AG04449 (cell line): ENCODE results near the gene LPCAT2.
A peak's percentile ranks its signal among the peaks of the same experiment; 100 is the strongest.

Source experiments
- CTCF ChIA-PET: fragments of 350-600 bp; formaldehyde crosslinking; extraction: SDS; loops from one replicate; lab custom pipeline; 2021; ENCODE audit warnings: antibody characterized with exemption; lab: Yijun Ruan, JAX
- POLR2A ChIA-PET: fragments of 400-600, 350-600 bp; formaldehyde crosslinking; extraction: SDS; loops from one replicate; lab custom pipeline; 2020; ENCODE audit warnings: antibody characterized with exemption, inconsistent platforms; lab: Yijun Ruan, JAX
- DNase-seq: peaks from one replicate; pipeline ENCODE4 v3.0.0-alpha.2; 2010; ENCODE audit warnings: low read depth, low spot score
- H3K4me3 ChIP-seq: 2 replicates; pipeline ENCODE4 v1.5.1; 2011; ENCODE audit warnings: low read depth, mild to moderate bottlenecking, control low read depth, low read length
- TF ChIP-seq, protein P1 (sequence below): IDR thresholded peaks from one replicate; pipeline ENCODE4 v1.5.1; 2011; ENCODE audit warnings: mild to moderate bottlenecking, moderate library complexity, low read length, control low read depth, inconsistent platforms; ENCODE audit not compliant: insufficient read depth; ENCODE audit errors: missing control alignments

LPCAT2 gene

GRCh38 chr16:55467898-55468297 lies 41.0 kb upstream of the LPCAT2 start:
- ChIA-PET POLR2A (no interaction called here), CTCF (interaction anchor here (1.0 to 18.5 kb wide), 9 partner anchors 12 to 237 kb away, joined by 3 to 919 read pairs (median 14); no protein-coding TSS in a partner anchor)
- no peak overlapping the region for H3K4me3 ChIP-seq
- no peak for DNase-seq
- TF ChIP-seq, protein P1, sequence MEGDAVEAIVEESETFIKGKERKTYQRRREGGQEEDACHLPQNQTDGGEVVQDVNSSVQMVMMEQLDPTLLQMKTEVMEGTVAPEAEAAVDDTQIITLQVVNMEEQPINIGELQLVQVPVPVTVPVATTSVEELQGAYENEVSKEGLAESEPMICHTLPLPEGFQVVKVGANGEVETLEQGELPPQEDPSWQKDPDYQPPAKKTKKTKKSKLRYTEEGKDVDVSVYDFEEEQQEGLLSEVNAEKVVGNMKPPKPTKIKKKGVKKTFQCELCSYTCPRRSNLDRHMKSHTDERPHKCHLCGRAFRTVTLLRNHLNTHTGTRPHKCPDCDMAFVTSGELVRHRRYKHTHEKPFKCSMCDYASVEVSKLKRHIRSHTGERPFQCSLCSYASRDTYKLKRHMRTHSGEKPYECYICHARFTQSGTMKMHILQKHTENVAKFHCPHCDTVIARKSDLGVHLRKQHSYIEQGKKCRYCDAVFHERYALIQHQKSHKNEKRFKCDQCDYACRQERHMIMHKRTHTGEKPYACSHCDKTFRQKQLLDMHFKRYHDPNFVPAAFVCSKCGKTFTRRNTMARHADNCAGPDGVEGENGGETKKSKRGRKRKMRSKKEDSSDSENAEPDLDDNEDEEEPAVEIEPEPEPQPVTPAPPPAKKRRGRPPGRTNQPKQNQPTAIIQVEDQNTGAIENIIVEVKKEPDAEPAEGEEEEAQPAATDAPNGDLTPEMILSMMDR: no peak

GRCh38 chr16:55468352-55468990 lies 40.4 kb upstream of the LPCAT2 start:
- H3K4me3 ChIP-seq: no peak overlapping the region
- DNase-seq: no peak
- CTCF ChIA-PET: interaction anchor here (1.0 to 18.5 kb wide), 8 partner anchors 12 to 236 kb away, joined by 3 to 919 read pairs (median 9); no protein-coding TSS in a partner anchor
- TF ChIP-seq, protein P1: no peak
- POLR2A ChIA-PET: no interaction called here

DNA sequence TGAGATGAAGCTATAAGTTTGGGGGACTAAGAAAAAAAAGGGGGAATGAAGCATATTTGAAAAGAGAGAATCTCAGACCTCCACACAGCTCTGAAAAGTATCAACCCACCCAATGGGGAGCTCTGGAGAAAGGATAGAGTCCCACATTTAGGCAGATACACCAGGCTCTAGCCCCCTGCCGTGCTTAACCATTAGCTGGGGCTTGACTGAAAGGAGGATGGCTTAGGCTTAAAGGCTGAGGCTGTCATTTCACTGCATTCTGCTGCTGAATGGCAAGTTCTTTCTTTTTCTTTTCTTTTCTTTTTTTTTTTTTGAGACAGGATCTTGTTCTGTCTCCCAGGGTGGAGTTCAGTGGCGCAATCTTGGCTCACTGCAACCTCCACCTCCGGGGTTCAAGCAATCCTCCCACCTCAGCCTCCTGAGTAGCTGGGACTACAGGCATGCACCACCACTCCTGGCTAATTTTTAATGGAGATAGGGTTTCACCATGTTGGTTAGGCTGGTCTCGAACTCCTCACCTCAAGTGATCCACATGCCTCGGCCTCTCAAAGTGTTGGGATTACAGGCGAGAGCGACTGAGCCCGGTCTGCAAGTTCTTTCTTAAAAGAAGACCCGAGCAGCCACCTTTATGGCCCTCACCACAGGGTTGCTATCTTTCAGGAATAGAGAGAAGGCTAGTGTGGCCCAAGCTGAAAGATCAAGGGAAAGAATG lies 38.9 kb upstream of the LPCAT2 start:
- H3K4me3 ChIP-seq: no peak overlapping the region
- DNase-seq: no peak
- TF ChIP-seq, protein P1: no peak
- CTCF ChIA-PET: interaction anchor here (0.7 to 18.5 kb wide), 11 partner anchors 10 to 886 kb away, joined by 3 to 919 read pairs (median 4); no protein-coding TSS in a partner anchor
- POLR2A ChIA-PET: no interaction called here

GRCh38 chr16:55470533-55471371 lies 38.1 kb upstream of the LPCAT2 start:
- POLR2A ChIA-PET: interaction anchor here (1.0 to 1.9 kb wide), 5 partner anchors 9 to 58 kb away, joined by 3 to 16 read pairs (median 10); partner anchors contain the start of gene MMP2

DNA sequence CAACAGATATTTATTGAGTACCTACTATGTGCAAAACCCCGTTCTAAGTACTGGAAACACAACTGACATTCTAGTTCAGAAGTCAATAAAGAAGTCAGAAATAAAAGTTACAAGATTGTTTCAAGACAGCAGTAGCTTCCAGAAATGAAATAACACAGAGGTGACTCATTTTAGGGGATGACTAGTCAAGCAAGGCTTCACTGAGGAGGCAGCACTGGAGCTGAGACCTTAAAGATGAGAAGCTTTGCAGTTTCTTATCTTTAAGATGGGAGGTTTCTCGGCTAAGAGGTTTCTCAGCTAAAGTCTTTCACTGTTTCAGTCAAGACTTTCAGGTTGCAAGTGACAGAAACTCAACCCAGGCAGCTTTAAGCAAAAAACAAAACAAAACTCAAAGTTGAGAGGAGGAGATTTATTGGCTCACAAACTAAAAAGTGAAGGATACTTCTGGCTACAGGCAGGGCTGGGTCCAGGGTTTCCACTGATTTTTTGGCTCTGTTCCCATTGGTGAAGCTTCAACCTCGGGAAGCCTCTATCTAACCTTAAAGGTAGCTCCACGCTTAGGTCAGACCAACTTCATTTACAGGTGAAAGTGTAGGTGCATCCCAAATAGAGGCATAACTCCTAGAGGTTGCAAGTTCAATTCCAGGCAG lies 37.3 kb upstream of the LPCAT2 start:
- CTCF ChIA-PET: interaction anchor here (0.7 to 18.5 kb wide), 11 partner anchors 9 to 375 kb away, joined by 3 to 919 read pairs (median 5); no protein-coding TSS in a partner anchor

More at GRCh38 chr16:55470533-55471371, 38.1 kb upstream of the LPCAT2 start:
- no peak for DNase-seq
- TF ChIP-seq, protein P1: no peak
- no peak overlapping the region for H3K4me3 ChIP-seq
- CTCF ChIA-PET: interaction anchor here (0.7 to 18.5 kb wide), 11 partner anchors 9 to 848 kb away, joined by 3 to 919 read pairs (median 5); no protein-coding TSS in a partner anchor

More for the DNA sequence above, 37.3 kb upstream of the LPCAT2 start:
- H3K4me3 ChIP-seq: no peak overlapping the region; the same call in 1 of the 2 replicates
- POLR2A ChIA-PET: interaction anchor here (0.8 to 1.9 kb wide), 6 partner anchors 9 to 57 kb away, joined by 3 to 16 read pairs (median 6); partner anchors contain the start of gene MMP2
- TF ChIP-seq, protein P1: no peak
- DNase-seq: peak; percentile 60
